Superior temporal gyrus (tissue), 1 donor: Measurements from ENCODE around the gene CRIP3.

Experiments used
- DNase-seq: peaks from one replicate; pipeline ENCODE4 v3.0.0-alpha.2; 2016; ENCODE audit errors: extremely low spot score

Gene CRIP3

GRCh38 chr6:43274127-43274915 is 34.3 kb downstream of the CRIP3 start:
- DNase-seq: no peak

GRCh38 chr6:43273707-43274106 is 34.9 kb downstream of the CRIP3 start:
- no peak for DNase-seq

- no peak for DNase-seq
Observed at GRCh38 chr6:43271944-43272343, 36.7 kb downstream of the CRIP3 start.

GRCh38 chr6:43271103-43271815 is 37.4 kb downstream of the CRIP3 start:
- DNase-seq: no peak

GRCh38 chr6:43269273-43270007 is 39.2 kb downstream of the CRIP3 start:
- DNase-seq: no peak

- no peak for DNase-seq
Observed at GRCh38 chr6:43268782-43269272, 39.8 kb downstream of the CRIP3 start.

GRCh38 chr6:43268355-43268700 is 40.3 kb downstream of the CRIP3 start:
- DNase-seq: peak; percentile 83

- DNase-seq: no peak
Observed at GRCh38 chr6:43267619-43268354, 40.8 kb downstream of the CRIP3 start.

- DNase-seq: no peak
Observed at GRCh38 chr6:43265564-43265963, 43.1 kb downstream of the CRIP3 start.

GRCh38 chr6:43264599-43265145 is 44.0 kb downstream of the CRIP3 start:
- DNase-seq: no peak

- peak; percentile 62 for DNase-seq
Observed at GRCh38 chr6:43263314-43264178, 45.1 kb downstream of the CRIP3 start.

- DNase-seq: no peak
Observed at GRCh38 chr6:43262780-43263313, 45.8 kb downstream of the CRIP3 start.

- no peak for DNase-seq
Observed at GRCh38 chr6:43262000-43262779, 46.4 kb downstream of the CRIP3 start.

- no peak for DNase-seq
Observed at GRCh38 chr6:43261198-43261597, 47.4 kb downstream of the CRIP3 start.

- DNase-seq: no peak
Observed at GRCh38 chr6:43260791-43261190, 47.8 kb downstream of the CRIP3 start.

- DNase-seq: no peak
Observed at GRCh38 chr6:43258807-43259686, 49.6 kb downstream of the CRIP3 start.

GRCh38 chr6:43258180-43258579 is 50.4 kb downstream of the CRIP3 start:
- DNase-seq: no peak

GRCh38 chr6:43257367-43258145 is 51.1 kb downstream of the CRIP3 start:
- DNase-seq: no peak
